K562 (cell line): ENCODE data around the gene LSM14B. TPM values are rescaled to one million over a fixed set of nuclear protein-coding genes. Genes with fewer than 3 reads are reported as not detected.

ENCODE experiments used
- ATAC-seq: fragments of 200-7000 bp; cut with Tn5 transposase; 3 replicates; pipeline ENCODE4 v1.9.1; 2020; ENCODE audit warnings: moderate library complexity
- BruUV-seq: library from RNA; stranded (reverse); fragments of 400-500 nt; replicated peaks from 2 replicates; lab custom pipeline; 2021; lab: Mats Ljungman, UMichigan
- CTCF ChIA-PET: fragments of 300-600 bp; formaldehyde crosslinking; extraction: SDS; loops from one replicate; lab custom pipeline; 2021; ENCODE audit warnings: low intra/inter-chr PET ratio; lab: Yijun Ruan, JAX
- POLR2A ChIA-PET: fragments of 300-600, 350-650 bp; sonication (Branson Sonifier 250); formaldehyde crosslinking; extraction: SDS; loops from one replicate; lab custom pipeline; 2021; ENCODE audit warnings: antibody characterized with exemption, inconsistent platforms; lab: Yijun Ruan, JAX
- DNase-seq, 4 experiments: peaks; one replicate each; pipeline versions ENCODE4 v3.0.0 to v3.0.0-alpha.2; 2011 to 2018; ENCODE audit warnings: low spot score in 3 of 4, mixed read lengths in 3 of 4; ENCODE audit errors: extremely low read depth in 1 of 4
- FAIRE-seq: peaks from 2 replicates; lab custom pipeline; 2011; peaks lifted over from hg19 to GRCh38; lab: Jason Lieb, UNC
- H2AFZ ChIP-seq: 2 replicates; pipeline ENCODE4 v1.6.0; 2011; ENCODE audit warnings: low read depth, low read length, control low read depth, inconsistent platforms
- H3K27ac ChIP-seq: fragments of 200-600 bp; 3 replicates; pipeline ENCODE4 v1.8.0; 2011; ENCODE audit warnings: low read depth, mild to moderate bottlenecking, control low read depth, inconsistent platforms, low read length, moderate library complexity, mixed read lengths; ENCODE audit errors: extremely low read depth
- H3K27me3 ChIP-seq, 2 experiments: fragments of 300-600 bp in 1 of 2; 2 replicates in 1 of 2; 3 replicates in 1 of 2; pipeline versions ENCODE4 v1.6.0 to v1.8.0; 2011; ENCODE audit warnings: inconsistent platforms in 2 of 2, low read length in 2 of 2, mild to moderate bottlenecking in 1 of 2, mixed read lengths in 1 of 2, moderate library complexity in 1 of 2; ENCODE audit not compliant: control insufficient read depth in 2 of 2, insufficient read depth in 2 of 2
- H3K36me3 ChIP-seq: fragments of 300-600 bp; 3 replicates; pipeline ENCODE4 v1.8.0; 2011; ENCODE audit warnings: mild to moderate bottlenecking, low read length, inconsistent platforms; ENCODE audit not compliant: control insufficient read depth, insufficient read depth
- H3K4me1 ChIP-seq, 2 experiments: fragments of 200-600 bp in 1 of 2; replicated peaks in 1 of 2; 2 replicates in 1 of 2; 3 replicates in 1 of 2; pipeline versions ENCODE4 v1.5.1 to v1.8.0; 2011; ENCODE audit warnings: inconsistent platforms in 2 of 2, low read length in 2 of 2, mild to moderate bottlenecking in 1 of 2, mixed read lengths in 1 of 2, moderate library complexity in 1 of 2; ENCODE audit not compliant: control insufficient read depth in 2 of 2, insufficient read depth in 2 of 2
- H3K4me2 ChIP-seq: 2 replicates; pipeline ENCODE4 v1.6.1; 2011; ENCODE audit warnings: low read length, control low read depth, inconsistent platforms, mixed read lengths; ENCODE audit not compliant: insufficient read depth
- H3K4me3 ChIP-seq: fragments of 200-600 bp; sonication (generic), shearing (Covaris generic); 2 replicates; pipeline ENCODE4 v1.5.1; 2016; ENCODE audit warnings: control low read depth, inconsistent platforms
- H3K79me2 ChIP-seq: fragments of 200-600 bp; 3 replicates; pipeline ENCODE4 v1.8.0; 2011; ENCODE audit warnings: low read length, inconsistent platforms; ENCODE audit not compliant: control insufficient read depth, insufficient read depth
- H3K9ac ChIP-seq, 2 experiments: 2 replicates each; pipeline versions ENCODE4 v1.6.0 to v1.6.1; 2011; ENCODE audit warnings: low read depth in 2 of 2, low read length in 2 of 2, control low read depth in 1 of 2, inconsistent platforms in 1 of 2, mild to moderate bottlenecking in 1 of 2, mixed read lengths in 1 of 2; ENCODE audit not compliant: insufficient read depth in 1 of 2
- H3K9me1 ChIP-seq: one replicate; pipeline ENCODE4 v1.6.0; 2011; ENCODE audit warnings: inconsistent platforms, mild to moderate bottlenecking, low read length, moderate library complexity; ENCODE audit not compliant: control insufficient read depth, insufficient read depth
- H3K9me3 ChIP-seq: replicated peaks from 2 replicates; pipeline ENCODE4 v1.5.1; 2011; ENCODE audit warnings: low read depth, low read length, inconsistent platforms; ENCODE audit not compliant: control insufficient read depth, insufficient read depth
- H4K20me1 ChIP-seq: replicated peaks from 2 replicates; pipeline ENCODE4 v1.6.1; 2011; ENCODE audit warnings: low read length, inconsistent platforms, mixed read lengths; ENCODE audit not compliant: control insufficient read depth, insufficient read depth
- CHD2 ChIP-seq: IDR thresholded peaks from 2 replicates; pipeline ENCODE4 v1.6.1; 2011; ENCODE audit warnings: low read depth, low read length
- FIP1L1 ChIP-seq: fragments of 200-400 bp; formaldehyde crosslinking; IDR thresholded peaks from 2 replicates; pipeline ENCODE4 v1.6.1; 2018; ENCODE audit warnings: mild to moderate bottlenecking, low read depth, low read length; ENCODE audit not compliant: poor library complexity, severe bottlenecking
- MCM2 ChIP-seq: fragments of 450-650 bp; IDR thresholded peaks from 2 replicates; pipeline ENCODE4 v1.6.1; 2017; ENCODE audit warnings: low read depth, mild to moderate bottlenecking
- POLR2G ChIP-seq: fragments of 200-400 bp; formaldehyde crosslinking; IDR thresholded peaks from 2 replicates; pipeline ENCODE4 v1.6.1; 2017; ENCODE audit warnings: low read depth, mild to moderate bottlenecking, antibody characterized with exemption, low read length, moderate library complexity
- RBFOX2 ChIP-seq: fragments of 200-400 bp; formaldehyde crosslinking; IDR thresholded peaks from 2 replicates; pipeline ENCODE4 v1.6.1; 2017; ENCODE audit warnings: low read depth, mild to moderate bottlenecking, low read length, moderate library complexity
- WGBS: fragments of 100-300 bp; shearing (Covaris generic); methylation state at CpG from one replicate; pipeline ENCODE4 v1.1.6; 2016; ENCODE audit warnings: low coverage, mixed read lengths; ENCODE audit not compliant: insufficient coverage; ENCODE audit errors: missing lambda C conversion rate; 5-methylcytosine and 5-hydroxymethylcytosine counted together
- in situ Hi-C: fragments of 300-500 bp; cut with MboI; formaldehyde crosslinking; loops from 4 replicates; pipeline ENCODE4 v1.15.0; 2018; ENCODE audit warnings: inconsistent platforms, mixed read lengths
- intact Hi-C: fragments of 100-400 bp; cut with micrococcal nuclease; formaldehyde crosslinking; loops from 2 replicates; pipeline ENCODE4 v1.14.2; 2022
- polyA plus RNA-seq, 8 experiments: library from polyadenylated mRNA; depleted of rRNA in 4 of 8; stranded (reverse) in 5 of 8; unstranded in 3 of 8; fragments of >200 nt; fragmentation: Nextera tagmentation in 2 of 8; fragmentation: Illumina TruSeq in 1 of 8; extraction: Ambion mirVana in 2 of 8; extraction: Trizol in 1 of 8; gene quantifications; 2 replicates each; pipeline versions ENCODE4 v1.2.1 to v1.2.3, GENCODE V29; 2011 to 2014; ENCODE audit warnings: inconsistent platforms in 1 of 8, missing spikeins in 1 of 8
- total RNA-seq, 7 experiments: library from RNA; depleted of rRNA in 6 of 7; stranded (reverse); fragments of >200 nt in 6 of 7; fragmentation: Illumina TruSeq in 2 of 7; extraction: Trizol in 2 of 7; gene quantifications; 2 replicates each; pipeline versions ENCODE4 v1.2.1 to v1.2.3, GENCODE V29; 2011 to 2021; ENCODE audit warnings: low replicate concordance in 1 of 7

LSM14B gene
- total and polyA plus RNA-seq, 9 of the 15 experiments (the other 6 are each of a cell fraction or from before 2014, with no cell fraction given): 0.66 to 36.0 (median 20.2) TPM

DNA sequence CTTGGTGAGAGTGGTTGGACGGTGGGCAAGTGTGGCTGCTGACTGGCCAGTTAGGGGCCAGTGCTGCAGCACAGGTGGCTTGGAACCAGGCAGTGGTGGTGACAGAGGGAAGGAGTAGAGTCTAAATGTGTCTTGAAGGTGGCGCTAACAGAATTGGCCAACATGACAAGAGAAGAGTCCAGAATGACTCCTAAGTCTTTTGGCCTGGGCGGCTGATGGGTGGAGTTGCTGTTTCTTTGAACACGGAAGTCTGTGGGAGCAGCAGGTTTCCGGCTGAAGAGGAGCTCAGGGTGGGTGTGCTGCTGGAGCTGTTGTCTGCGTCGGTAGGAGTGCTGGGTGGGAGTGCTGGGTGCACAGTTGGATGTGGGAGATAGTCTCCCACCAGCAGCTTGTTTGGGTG lies 10.1 kb downstream of the LSM14B start (continued):
- TF ChIP-seq FIP1L1: no peak

DNA sequence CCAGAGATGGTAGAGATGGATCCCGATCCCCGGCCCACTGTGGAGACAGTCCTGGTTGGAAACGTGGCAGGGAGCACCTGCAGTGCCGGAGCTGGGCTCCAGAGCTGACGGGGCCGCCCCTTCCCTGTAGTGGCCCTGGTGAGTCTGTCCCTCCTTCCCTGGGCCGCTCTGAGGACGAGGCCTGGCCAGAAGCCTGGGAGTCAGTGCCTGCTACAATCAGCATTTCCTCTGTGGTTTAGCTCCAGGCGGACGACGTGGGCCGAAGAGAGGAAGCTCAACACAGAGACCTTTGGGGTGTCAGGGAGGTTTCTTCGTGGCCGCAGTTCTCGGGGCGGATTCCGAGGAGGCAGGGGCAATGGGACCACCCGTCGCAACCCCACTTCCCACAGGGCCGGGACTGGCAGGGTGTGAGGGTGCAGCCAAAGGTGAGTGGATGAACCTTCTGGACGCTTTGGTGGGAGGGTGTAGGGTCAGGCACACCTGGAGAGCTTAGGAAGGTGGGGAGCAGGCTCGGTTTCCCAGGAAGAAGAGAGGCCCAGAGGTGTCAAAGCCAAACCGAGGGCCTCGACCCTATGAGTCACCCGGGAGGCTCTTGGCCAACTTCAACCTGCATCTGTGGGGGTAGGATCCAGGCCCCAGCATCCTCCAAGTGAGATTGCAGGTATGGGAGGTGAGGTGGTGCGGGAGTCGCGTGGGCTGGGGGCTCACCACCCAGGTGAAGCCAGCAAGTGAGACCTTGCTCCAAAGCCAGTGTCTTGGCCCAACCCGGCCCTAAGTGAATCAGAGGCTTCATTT lies 11.0 kb downstream of the LSM14B start:
- Histone ChIP-seq H3K27me3 (no peaks in the 10 kb centered on the region), H3K36me3 (peaks cover 97% of the 10 kb centered on the region), H2AFZ (no peak overlapping the region), H3K27ac (no peak overlapping the region), H3K79me2 (no peaks in the 10 kb centered on the region), H3K4me3 (no peak overlapping the region), H3K4me2 (no peak overlapping the region), H3K4me1 (peaks cover 0 to 4% of the 10 kb centered on the region in 2 experiments; a peak in 1 of 5 replicates), H3K9me1 (no peaks in the 10 kb centered on the region), H3K9me3 (no peaks in the 10 kb centered on the region), H4K20me1 (peaks cover 19% of the 10 kb centered on the region), H3K9ac (no peak overlapping the region)
- WGBS: 92% methylated on average over 22 of the region's 29 CpGs
- ATAC-seq (no peak), FAIRE-seq (no peak), DNase-seq (no peak)
- no TSS peak for BruUV-seq
- POLR2A ChIA-PET: interaction anchor here (0.6 to 7.8 kb wide), 8 partner anchors 8 to 122 kb away, joined by 3 to 78 read pairs (median 4); partner anchors contain the start of genes LSM14B and TAF4
- intact Hi-C loops: no loop called here
- TF ChIP-seq POLR2G (peak; percentile 10; the same call in 1 of the 2 replicates), RBFOX2 (0 out of 2 replicates have a peak, but pooled peaks have one; percentile 32), CHD2 (no peak), MCM2 (no peak)
- in situ Hi-C loops: no loop called here
- CTCF ChIA-PET: no interaction called here
